Psoas muscle (tissue), 8 donors: ENCODE results near the gene SH3BP2. TPM values are rescaled to one million over a fixed set of nuclear protein-coding genes. Genes with fewer than 3 reads are reported as not detected.

Source experiments
- ATAC-seq, 4 donors: fragments of 200-7000 bp; cut with Tn5 transposase; one replicate each; pipeline ENCODE4 v1.9.1; 2020; ENCODE audit warnings: moderate library complexity in 3 of 4, mild to moderate bottlenecking in 2 of 4
- DNase-seq, 2 donors: peaks; one replicate each; pipeline ENCODE4 v3.0.0-alpha.2; 2020
- H3K27ac ChIP-seq: fragments of 200-600 bp; one replicate; pipeline ENCODE4 v1.8.0; 2022
- H3K27me3 ChIP-seq, 3 donors: fragments of 200-600 bp in 1 of 3; one replicate each; pipeline versions ENCODE4 v1.6.1 to v1.8.0; 2013 to 2022; ENCODE audit warnings: low read length in 2 of 3, mild to moderate bottlenecking in 2 of 3, moderate library complexity in 1 of 3; ENCODE audit not compliant: insufficient read depth in 3 of 3
- H3K36me3 ChIP-seq, 2 donors: fragments of 200-600 bp in 1 of 2; one replicate each; pipeline versions ENCODE4 v1.6.1 to v1.8.0; 2013 to 2022; ENCODE audit warnings: low read depth in 1 of 2, mild to moderate bottlenecking in 1 of 2, moderate library complexity in 1 of 2; ENCODE audit not compliant: insufficient read depth in 1 of 2
- H3K4me1 ChIP-seq: fragments of 200-600 bp; one replicate; pipeline ENCODE4 v1.8.0; 2022
- H3K4me3 ChIP-seq: fragments of 200-600 bp; one replicate; pipeline ENCODE4 v1.8.0; 2022; ENCODE audit warnings: mild to moderate bottlenecking
- H3K9me3 ChIP-seq: fragments of 200-600 bp; one replicate; pipeline ENCODE4 v1.8.0; 2022
- CTCF ChIP-seq: fragments of 200-600 bp; IDR thresholded peaks from one replicate; pipeline ENCODE4 v1.8.0; 2022; ENCODE audit warnings: antibody characterized with exemption
- WGBS, 3 donors: extraction: QIAGEN DNeasy Blood & Tissue Kit; methylation state at CpG; one replicate each; pipeline versions ENCODE4 v1.1.6 to v1.1.7; 2013; 5-methylcytosine and 5-hydroxymethylcytosine counted together
- intact Hi-C, 2 donors: fragments of 100-400 bp; cut with DNase I; formaldehyde crosslinking; loops; one replicate each; pipeline versions ENCODE4 v1.11.0 to v1.14.2; 2022
- polyA plus RNA-seq, 3 donors: library from polyadenylated mRNA; stranded (reverse); fragments of 200-250 nt; gene quantifications; one replicate each; pipeline ENCODE4 v1.2.3, GENCODE V29; 2013
- total RNA-seq, 4 donors: library from RNA; stranded (reverse); fragmentation: NEBNext Ultra II Directional in 2 of 4; extraction: Animal tissue kit (Norgen Biotek cat#: 25700) in 2 of 4; gene quantifications; one replicate each; pipeline versions ENCODE4 v1.2.1 to v1.2.4, GENCODE V29; 2021 to 2023
- donor health status: healthy with polysubstance abuse.
- donor health status: DM: no; HTN: no; CAD: no; lungs with moderate emphysema.
- donor health status: Bipolar disorder and iron deficiency.
- donor health status: healthy.
- donor health status: DM: yes; HTN: yes; CAD: no.
- donor health status: DM: no; HTN: no; CAD: no.
- donor health status: DM: no; HTN: no; CAD: no.
- donor health status: DM: yes; HTN: yes; CAD: no.

SH3BP2 gene
- total and polyA plus RNA-seq, 7 donors: 7.1 to 18.1 (median 13.1) TPM

GRCh38 chr4:2808001-2808400 is 15.1 kb downstream of the SH3BP2 start:
- Histone ChIP-seq H3K4me3 (no peak overlapping the region), H3K27ac (no peak overlapping the region), H3K4me1 (peaks cover 57% of the 10 kb centered on the region), H3K36me3 (no peaks in the 10 kb centered on the region), H3K9me3 (no peaks in the 10 kb centered on the region), H3K27me3 (no peaks in the 10 kb centered on the region)
- DNase-seq (no peak), ATAC-seq (no peak)
- 93 to 97% (median 95%) methylated on average over 7 of the region's 7 CpGs for WGBS, 3 donors
- intact Hi-C loops: no loop called here
- no peak for TF ChIP-seq CTCF

- no peak for TF ChIP-seq CTCF
- Histone ChIP-seq H3K27me3 (no peaks in the 10 kb centered on the region), H3K27ac (no peak overlapping the region), H3K4me1 (peaks cover 64% of the 10 kb centered on the region), H3K36me3 (no peaks in the 10 kb centered on the region), H3K9me3 (no peaks in the 10 kb centered on the region), H3K4me3 (no peak overlapping the region)
- ATAC-seq (no peak), DNase-seq (no peak)
- 63 to 76% (median 67%) methylated on average over 10 of the region's 10 CpGs for WGBS, 3 donors
- intact Hi-C loops: loop anchor here in 1 of 2 donors (5.0 kb wide), 1 partner anchor 42 kb away; no protein-coding TSS in a partner anchor
These were observed 16.8 kb downstream of the SH3BP2 start for GRCh38 chr4:2809610-2810180.

GRCh38 chr4:2810388-2810787 is 17.5 kb downstream of the SH3BP2 start:
- H3K27me3 ChIP-seq: no peaks in the 10 kb centered on the region
- peak overlapping the region; percentile 87 for H3K27ac ChIP-seq
- 79 to 92% (median 88%) methylated on average over 5 to 10 of the region's 10 CpGs for WGBS, 3 donors
- H3K4me3 ChIP-seq: no peak overlapping the region
- ATAC-seq (no peak), DNase-seq (no peak)
- TF ChIP-seq CTCF: no peak
- no peaks in the 10 kb centered on the region for H3K36me3 ChIP-seq
- intact Hi-C loops: loop anchor here in 1 of 2 donors (5.0 kb wide), 1 partner anchor 43 kb away; no protein-coding TSS in a partner anchor
- H3K9me3 ChIP-seq: no peaks in the 10 kb centered on the region
- H3K4me1 ChIP-seq: peaks cover 58% of the 10 kb centered on the region

GRCh38 chr4:2811830-2812611 is 19.1 kb downstream of the SH3BP2 start:
- 3 to 14% (median 4%) methylated on average over 17 to 21 of the region's 21 CpGs for WGBS, 3 donors
- peaks cover 49% of the 10 kb centered on the region for H3K4me1 ChIP-seq
- intact Hi-C loops: loop anchor here in 1 of 2 donors (5.0 kb wide), 1 partner anchor 45 kb away; no protein-coding TSS in a partner anchor
- no peaks in the 10 kb centered on the region for H3K36me3 ChIP-seq
- no peak for TF ChIP-seq CTCF
- H3K27ac ChIP-seq: peak overlapping the region; percentile 87
- peak overlapping the region; percentile 78 for H3K4me3 ChIP-seq
- H3K9me3 ChIP-seq: no peaks in the 10 kb centered on the region
- ATAC-seq (peak; percentile 88 to 90 (median 88)), DNase-seq (peak; percentile 76 to 88)
- H3K27me3 ChIP-seq: no peaks in the 10 kb centered on the region
